Fibroblast of the conjunctiva (primary cell): ENCODE results near the gene C1RL.

ENCODE experiments used
- DNase-seq: peaks from one replicate; pipeline ENCODE4 v3.0.0-alpha.2; 2010; ENCODE audit warnings: low read depth

Gene C1RL

GRCh38 chr12:7092229-7092985 is 16.6 kb downstream of the C1RL start, which contains the start of gene C1R:
Gene C1R (minus strand): TSS chr12:7092445. CDS start chr12:7092388, 57 bp downstream.
- peak; percentile 72 for DNase-seq

- no peak for DNase-seq
Measured at GRCh38 chr12:7091660-7092228, 17.3 kb downstream of the C1RL start.

- DNase-seq, result no peak
Measured at GRCh38 chr12:7091171-7091570, 17.8 kb downstream of the C1RL start.

- DNase-seq, result no peak
Measured at GRCh38 chr12:7090222-7090998, 18.6 kb downstream of the C1RL start.

GRCh38 chr12:7089196-7089871 is 19.7 kb downstream of the C1RL start:
- DNase-seq, result no peak

GRCh38 chr12:7083125-7083524 is 25.9 kb downstream of the C1RL start:
- DNase-seq, result no peak

GRCh38 chr12:7081037-7081436 is 28.0 kb downstream of the C1RL start:
- no peak for DNase-seq

GRCh38 chr12:7079826-7080125 is 29.2 kb downstream of the C1RL start:
- peak; percentile 31 for DNase-seq

GRCh38 chr12:7078163-7078562 is 30.9 kb downstream of the C1RL start:
- DNase-seq, result no peak

- DNase-seq, result no peak
Measured at GRCh38 chr12:7076493-7076892, 32.5 kb downstream of the C1RL start.

- DNase-seq, result peak; percentile 46
Measured at GRCh38 chr12:7075939-7076338, 33.1 kb downstream of the C1RL start.

- no peak for DNase-seq
Measured at GRCh38 chr12:7075518-7075917, 33.5 kb downstream of the C1RL start.

- DNase-seq, result no peak
Measured at GRCh38 chr12:7073946-7074345, 35.1 kb downstream of the C1RL start.

- DNase-seq, result no peak
Measured at GRCh38 chr12:7072554-7072953, 36.5 kb downstream of the C1RL start.

GRCh38 chr12:7072035-7072434 is 37.0 kb downstream of the C1RL start:
- DNase-seq, result no peak

GRCh38 chr12:7069386-7069785 is 39.6 kb downstream of the C1RL start:
- DNase-seq, result no peak

- no peak for DNase-seq
Measured at GRCh38 chr12:7068994-7069346, 40.0 kb downstream of the C1RL start.

GRCh38 chr12:7068240-7068993 is 40.6 kb downstream of the C1RL start:
- no peak for DNase-seq

- no peak for DNase-seq
Measured at GRCh38 chr12:7067096-7067495, 41.9 kb downstream of the C1RL start.

GRCh38 chr12:7066596-7066995 is 42.4 kb downstream of the C1RL start:
- DNase-seq, result no peak

- no peak for DNase-seq
Measured at GRCh38 chr12:7065073-7065623, 43.9 kb downstream of the C1RL start.

- DNase-seq, result no peak
Measured at GRCh38 chr12:7064516-7064915, 44.5 kb downstream of the C1RL start.
